Lower leg skin (tissue), 3 donors: ENCODE measurements around the gene EN1.

Source experiments
- CTCF ChIP-seq, 3 donors: fragments of 450-650 bp; IDR thresholded peaks; one replicate each; pipeline ENCODE4 v1.5.1; 2016; ENCODE audit warnings: antibody characterized with exemption in 3 of 3, mild to moderate bottlenecking in 3 of 3, moderate library complexity in 2 of 3
- POLR2A ChIP-seq, 2 donors: fragments of 450-650 bp; IDR thresholded peaks; one replicate each; pipeline ENCODE4 v1.6.1; 2016 to 2017; ENCODE audit warnings: antibody characterized with exemption in 2 of 2, mild to moderate bottlenecking in 1 of 2, moderate library complexity in 1 of 2

- TF ChIP-seq CTCF (IDR thresholded peaks at IDR 0.05): no peak
- TF ChIP-seq POLR2A (IDR thresholded peaks at IDR 0.05): no peak
Observed at GRCh38 chr2:118807668-118808428, 39.6 kb downstream of the EN1 start.
